Measurements from ENCODE around the gene S100P. TPM values are rescaled to one million over a fixed set of nuclear protein-coding genes. Genes with fewer than 3 reads are reported as not detected.
A peak's percentile ranks its signal among the peaks of the same experiment; 100 is the strongest.

The S100P gene
- total RNA-seq, 3 donors from 2014 or later (not counting 1 experiment from before 2014, with no cell fraction given) = 2.4 to 4.3 (median 2.7) TPM

GRCh38 chr4:6719611-6720179 lies 26.0 kb downstream of the S100P start:
- H3K36me3 Mint-ChIP-seq = no peaks in the 10 kb centered on the region
- H3K27me3 Mint-ChIP-seq (ENCODE audit: low read depth in 2 of 2) = no peaks in the 10 kb centered on the region
- Histone ChIP-seq H3K9me3 (ENCODE audit: control insufficient read depth, insufficient read depth, low read length) (no peaks in the 10 kb centered on the region), H3K27ac (ENCODE audit: low read length) (no peak overlapping the region), H3K27me3 (ENCODE audit: control insufficient read depth, insufficient read depth, low read length) (no peaks in the 10 kb centered on the region), H3K4me1 (ENCODE audit: control insufficient read depth, insufficient read depth, low read length) (peaks cover 27% of the 10 kb centered on the region), H3K36me3 (ENCODE audit: control insufficient read depth, insufficient read depth, low read length) (no peaks in the 10 kb centered on the region), H3K4me3 (ENCODE audit: low read length) (no peak overlapping the region)
- H3K9me3 Mint-ChIP-seq = no peaks in the 10 kb centered on the region
- intact Hi-C loops (cut with micrococcal nuclease) = loop anchor here (1.0 to 2.0 kb wide), 3 partner anchors 155 to 351 kb away; no protein-coding TSS in a partner anchor
- no peak overlapping the region for H3K4me3 Mint-ChIP-seq
- H3K4me1 Mint-ChIP-seq = peaks cover 26 to 30% of the 10 kb centered on the region in 2 donors
- no peak for DNase-seq
- no peak for TF ChIP-seq CTCF (IDR thresholded peaks at IDR 0.05)
- H3K27ac Mint-ChIP-seq = peak overlapping the region; percentile 48 to 79
- 79% methylated on average over 8 of the region's 8 CpGs for WGBS (ENCODE audit: insufficient coverage)
- ATAC-seq = no peak

- TF ChIP-seq CTCF (IDR thresholded peaks at IDR 0.05) = peak; percentile 99
- ATAC-seq = peak in 2 of 3 donors; percentile 49 to 57
These were observed 26.6 kb downstream of the S100P start for GRCh38 chr4:6720202-6720699.

DNA sequence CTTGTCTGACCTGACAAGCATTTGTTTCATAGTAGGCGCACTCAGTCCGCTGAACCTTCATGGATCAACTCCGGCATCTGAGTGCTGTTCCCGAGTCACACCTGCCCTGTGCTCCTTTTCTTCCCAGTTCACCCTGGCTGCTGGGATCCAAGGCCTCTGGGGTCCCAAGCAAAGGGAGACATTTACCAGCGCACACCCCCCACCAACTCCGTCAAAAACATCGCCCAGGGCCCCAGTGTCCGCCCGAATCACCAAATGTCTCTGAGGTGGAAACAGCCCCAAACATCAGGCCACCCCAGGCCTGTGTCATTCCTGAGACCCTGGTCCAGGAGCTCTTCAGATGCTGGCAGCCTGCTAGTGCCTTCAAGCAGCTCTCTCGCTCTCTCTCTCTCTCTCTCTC lies 27.4 kb downstream of the S100P start:
- no peak for TF ChIP-seq CTCF (IDR thresholded peaks at IDR 0.05)
- H3K36me3 ChIP-seq (ENCODE audit: control insufficient read depth, insufficient read depth, low read length) = no peaks in the 10 kb centered on the region
- ATAC-seq (no peak), DNase-seq (no peak)
- H3K4me1 Mint-ChIP-seq = peaks cover 16 to 23% of the 10 kb centered on the region in 2 donors
- H3K27me3 ChIP-seq (ENCODE audit: control insufficient read depth, insufficient read depth, low read length) = no peaks in the 10 kb centered on the region
- no peaks in the 10 kb centered on the region for H3K9me3 Mint-ChIP-seq
- no peaks in the 10 kb centered on the region for H3K36me3 Mint-ChIP-seq
- intact Hi-C loops (cut with micrococcal nuclease) = loop anchor here (2.0 kb wide), 1 partner anchor 266 kb away; no protein-coding TSS in a partner anchor
- no peak overlapping the region for H3K27ac ChIP-seq (ENCODE audit: low read length)
- no peak overlapping the region for H3K27ac Mint-ChIP-seq
- no peaks in the 10 kb centered on the region for H3K9me3 ChIP-seq (ENCODE audit: control insufficient read depth, insufficient read depth, low read length)
- no peaks in the 10 kb centered on the region for H3K27me3 Mint-ChIP-seq (ENCODE audit: low read depth in 2 of 2)
- no peak overlapping the region for H3K4me3 ChIP-seq (ENCODE audit: low read length)
- H3K4me3 Mint-ChIP-seq = no peak overlapping the region
- WGBS (ENCODE audit: insufficient coverage) = 96% methylated on average over 10 of the region's 10 CpGs
- H3K4me1 ChIP-seq (ENCODE audit: control insufficient read depth, insufficient read depth, low read length) = peaks cover 24% of the 10 kb centered on the region

More at GRCh38 chr4:6720202-6720699, 26.6 kb downstream of the S100P start:
- no peaks in the 10 kb centered on the region for H3K36me3 Mint-ChIP-seq
- peak overlapping the region; percentile 71 for H3K4me3 Mint-ChIP-seq
- H3K27me3 ChIP-seq (ENCODE audit: control insufficient read depth, insufficient read depth, low read length) = no peaks in the 10 kb centered on the region
- H3K36me3 ChIP-seq (ENCODE audit: control insufficient read depth, insufficient read depth, low read length) = no peaks in the 10 kb centered on the region
- H3K4me3 ChIP-seq (ENCODE audit: low read length) = no peak overlapping the region
- peak; percentile 85 to 86 for DNase-seq
- no peak overlapping the region for H3K27ac ChIP-seq (ENCODE audit: low read length)
- peaks cover 27% of the 10 kb centered on the region for H3K4me1 ChIP-seq (ENCODE audit: control insufficient read depth, insufficient read depth, low read length)
- H3K27me3 Mint-ChIP-seq (ENCODE audit: low read depth in 2 of 2) = no peaks in the 10 kb centered on the region
- H3K9me3 Mint-ChIP-seq = no peaks in the 10 kb centered on the region
- no peaks in the 10 kb centered on the region for H3K9me3 ChIP-seq (ENCODE audit: control insufficient read depth, insufficient read depth, low read length)
- WGBS (ENCODE audit: insufficient coverage) = 1% methylated on average over 13 of the region's 14 CpGs
- H3K27ac Mint-ChIP-seq = peak overlapping the region; percentile 48 to 79
- intact Hi-C loops (cut with micrococcal nuclease) = loop anchor here (1.0 to 2.0 kb wide), 3 partner anchors 154 to 350 kb away; no protein-coding TSS in a partner anchor
- peaks cover 25 to 30% of the 10 kb centered on the region in 2 donors for H3K4me1 Mint-ChIP-seq
